A673 (cell line): ENCODE measurements around the gene FETUB. TPM values are rescaled to one million over a fixed set of nuclear protein-coding genes. Genes with fewer than 3 reads are reported as not detected.
"Not testable (repeated sequence)": the region's sequence is repeated elsewhere in the genome, so short reads cannot be mapped to it uniquely, and the experiment has no call there.

Experiments used
- BruUV-seq: library from RNA; stranded (reverse); fragments of 400-500 nt; replicated peaks from 2 replicates; lab custom pipeline; 2021; lab: Mats Ljungman, UMichigan
- CTCF ChIA-PET: fragments of 300-600 bp; sonication (Branson Sonifier 250); formaldehyde crosslinking; loops from one replicate; lab custom pipeline; 2022; ENCODE audit warnings: antibody characterized with exemption; lab: Charles Lee
- POLR2A ChIA-PET: fragments of 300-600 bp; sonication (Branson Sonifier 250); formaldehyde crosslinking; loops from one replicate; lab custom pipeline; 2022; ENCODE audit warnings: antibody characterized with exemption; ENCODE audit not compliant: low non-redundant PET; lab: Charles Lee
- DNase-seq: peaks from one replicate; pipeline ENCODE4 v3.0.0-alpha.2; 2015; ENCODE audit warnings: low spot score
- H3K27ac ChIP-seq: fragments of 200-600 bp; sonication (generic); 2 replicates; pipeline ENCODE4 v1.5.1; 2016; ENCODE audit warnings: mixed run types, low read depth, mild to moderate bottlenecking, mixed read lengths, antibody characterized with exemption, low read length; ENCODE audit not compliant: poor library complexity, severe bottlenecking
- H3K27me3 ChIP-seq: fragments of 200-600 bp; sonication (generic); replicated peaks from 2 replicates; pipeline ENCODE4 v1.6.1; 2017; ENCODE audit warnings: mixed run types, low read depth, mild to moderate bottlenecking, mixed read lengths, antibody characterized with exemption, low read length; ENCODE audit not compliant: insufficient read depth, poor library complexity
- H3K36me3 ChIP-seq: fragments of 200-600 bp; sonication (generic); 2 replicates; pipeline ENCODE4 v1.6.1; 2016; ENCODE audit warnings: mixed run types, mild to moderate bottlenecking, mixed read lengths, antibody characterized with exemption, low read length; ENCODE audit not compliant: insufficient read depth, poor library complexity, severe bottlenecking
- H3K4me1 ChIP-seq: fragments of 200-600 bp; sonication (generic); 2 replicates; pipeline ENCODE4 v1.6.1; 2017; ENCODE audit warnings: mixed run types, mild to moderate bottlenecking, mixed read lengths, antibody characterized with exemption, low read length; ENCODE audit not compliant: insufficient read depth, poor library complexity, severe bottlenecking
- H3K4me3 ChIP-seq: fragments of 200-600 bp; sonication (generic); 2 replicates; pipeline ENCODE4 v1.5.1; 2016; ENCODE audit warnings: low read depth, mixed run types, mild to moderate bottlenecking, mixed read lengths, low read length; ENCODE audit not compliant: poor library complexity, severe bottlenecking
- H3K9me3 ChIP-seq: fragments of 200-600 bp; sonication (generic); 2 replicates; pipeline ENCODE4 v1.6.1; 2016; ENCODE audit warnings: mixed run types, low read depth, mild to moderate bottlenecking, mixed read lengths, antibody characterized with exemption, low read length; ENCODE audit not compliant: poor library complexity, severe bottlenecking
- CTCF ChIP-seq: fragments of 300-800, 200-600 bp; sonication (generic); conservative IDR thresholded peaks from 2 replicates; pipeline ENCODE4 v1.5.1; 2017; ENCODE audit warnings: low read depth, mild to moderate bottlenecking, antibody characterized with exemption, low read length, moderate library complexity, mixed read lengths
- EZH2 ChIP-seq: fragments of 200-600 bp; sonication (generic); IDR thresholded peaks from 2 replicates; pipeline ENCODE4 v1.6.1; 2017; ENCODE audit warnings: borderline replicate concordance, low read depth, mild to moderate bottlenecking, mixed read lengths, antibody characterized with exemption, low read length; ENCODE audit not compliant: poor library complexity, severe bottlenecking
- intact Hi-C: fragments of 100-400 bp; cut with micrococcal nuclease; formaldehyde crosslinking; loops from one replicate; pipeline ENCODE4 v1.10.0; 2022; ENCODE audit not compliant: unreplicated experiment
- total RNA-seq: library from RNA; stranded (reverse); gene quantifications from 2 replicates; pipeline ENCODE4 v1.2.3, GENCODE V29; 2021

Gene FETUB
- total RNA-seq, 1 experiment from 2014 or later: not detected

GRCh38 chr3:186630950-186631641 is 9.1 kb upstream of the FETUB start:
- Histone ChIP-seq H3K27ac (no peak overlapping the region), H3K4me1 (no peaks in the 10 kb centered on the region), H3K27me3 (no peaks in the 10 kb centered on the region), H3K4me3 (no peak overlapping the region), H3K9me3 (no peaks in the 10 kb centered on the region), H3K36me3 (no peaks in the 10 kb centered on the region)
- intact Hi-C loops: no loop called here
- no peak for DNase-seq
- POLR2A ChIA-PET: no interaction called here
- TF ChIP-seq EZH2 (no peak), CTCF (no peak)
- CTCF ChIA-PET: interaction anchor here (0.5 kb wide), 1 partner anchor 1407 kb away, joined by 5 read pairs; no protein-coding TSS in a partner anchor
- BruUV-seq: no TSS peak

- BruUV-seq: no TSS peak
- intact Hi-C loops: no loop called here
- Histone ChIP-seq H3K9me3 (no peaks in the 10 kb centered on the region), H3K27ac (no peak overlapping the region), H3K36me3 (no peaks in the 10 kb centered on the region), H3K4me1 (no peaks in the 10 kb centered on the region), H3K4me3 (no peak overlapping the region), H3K27me3 (no peaks in the 10 kb centered on the region)
- no peak for TF ChIP-seq EZH2
- no peak for TF ChIP-seq CTCF
- ChIA-PET POLR2A (no interaction called here), CTCF (no interaction called here)
- DNase-seq: no peak
Observed at GRCh38 chr3:186633481-186633880, 6.7 kb upstream of the FETUB start.

GRCh38 chr3:186634207-186634606 is 6.0 kb upstream of the FETUB start:
- H3K9me3 ChIP-seq, H3K4me1 ChIP-seq, CTCF ChIA-PET, intact Hi-C loops, H3K27me3 ChIP-seq, DNase-seq, H3K4me3 ChIP-seq, H3K36me3 ChIP-seq, POLR2A ChIA-PET, H3K27ac ChIP-seq, BruUV-seq: not testable (repeated sequence)

GRCh38 chr3:186635532-186635931 is 4.7 kb upstream of the FETUB start:
- TF ChIP-seq EZH2 (no peak), CTCF (no peak)
- Histone ChIP-seq H3K36me3 (no peaks in the 10 kb centered on the region), H3K9me3 (no peaks in the 10 kb centered on the region), H3K27me3 (no peaks in the 10 kb centered on the region), H3K27ac (no peak overlapping the region), H3K4me3 (no peak overlapping the region), H3K4me1 (no peaks in the 10 kb centered on the region)
- DNase-seq: no peak
- POLR2A ChIA-PET: no interaction called here
- BruUV-seq: no TSS peak
- CTCF ChIA-PET: no interaction called here
- intact Hi-C loops: no loop called here
